Thyroid gland (tissue), 4 donors: ENCODE data around the gene KRT15. TPM values are rescaled to one million over a fixed set of nuclear protein-coding genes. Genes with fewer than 3 reads are reported as not detected.
A peak's percentile ranks its signal among the peaks of the same experiment; 100 is the strongest.

Experiments
- DNase-seq, 2 donors: peaks; one replicate each; pipeline ENCODE4 v3.0.0-alpha.2; 2019
- H3K27ac ChIP-seq, 3 donors: fragments of 200-600 bp; sonication (generic); 1 replicate in 2 of 3; 2 replicates in 1 of 3; pipeline ENCODE4 v1.5.1; 2016 to 2019; ENCODE audit warnings: mild to moderate bottlenecking in 1 of 3, moderate library complexity in 1 of 3
- H3K27me3 ChIP-seq: fragments of 200-600 bp; sonication (generic); one replicate; pipeline ENCODE4 v1.5.1; 2019
- H3K36me3 ChIP-seq, 2 donors: fragments of 200-600 bp; sonication (generic); one replicate each; pipeline ENCODE4 v1.5.1; 2016 to 2019
- H3K4me1 ChIP-seq, 2 donors: fragments of 200-600 bp; sonication (generic); one replicate each; pipeline ENCODE4 v1.5.1; 2017 to 2019
- H3K4me3 ChIP-seq, 3 donors: fragments of 200-600 bp; sonication (generic); replicated peaks in 1 of 3; 1 replicate in 2 of 3; 2 replicates in 1 of 3; pipeline ENCODE4 v1.5.1; 2016; ENCODE audit warnings: mild to moderate bottlenecking in 1 of 3
- H3K9me3 ChIP-seq: fragments of 200-600 bp; sonication (generic); one replicate; pipeline ENCODE4 v1.5.1; 2017
- CTCF ChIP-seq, 6 experiments: fragments of 200-600 bp in 3 of 6; fragments of 450-650 bp in 3 of 6; sonication (generic) in 3 of 6; IDR thresholded peaks; one replicate each; pipeline ENCODE4 v1.5.1; 2016 to 2019; ENCODE audit warnings: antibody characterized with exemption in 6 of 6, mild to moderate bottlenecking in 2 of 6, inconsistent platforms in 1 of 6, moderate library complexity in 1 of 6
- POLR2A ChIP-seq, 2 donors: fragments of 450-650 bp; IDR thresholded peaks; one replicate each; pipeline ENCODE4 v1.6.1; 2017; ENCODE audit warnings: antibody characterized with exemption in 2 of 2, mild to moderate bottlenecking in 2 of 2, moderate library complexity in 1 of 2
- WGBS, 2 donors: methylation state at CpG; one replicate each; pipeline ENCODE4 v1.1.5; 2017; 5-methylcytosine and 5-hydroxymethylcytosine counted together
- intact Hi-C: fragments of 100-400 bp; cut with DNase I; formaldehyde crosslinking; loops from one replicate; pipeline ENCODE4 v1.15.1; 2023
- microRNA-seq: library from miRNA; unstranded; fragments of <30 nt; microRNA quantifications from one replicate; pipeline ENCODE4, GENCODE V29; 2016
- small RNA-seq: library from RNA; depleted of rRNA; stranded (forward); fragments of <200 nt; gene quantifications from one replicate; pipeline ENCODE3, GENCODE V24; 2016
- total RNA-seq, 4 donors: library from RNA; depleted of rRNA; stranded (reverse); fragments of >200 nt; gene quantifications; one replicate each; pipeline ENCODE4 v1.2.3, GENCODE V29; 2016

KRT15 gene
- total RNA-seq, 4 donors from 2014 or later, result 0.93 TPM; not detected in 3

- Histone ChIP-seq H3K27me3 (no peaks in the 10 kb centered on the region), H3K9me3 (no peaks in the 10 kb centered on the region), H3K36me3 (no peaks in the 10 kb centered on the region), H3K4me3 (no peak within 1 kb of the TSS), H3K4me1 (peaks cover 0 to 5% of the 10 kb centered on the region in 2 donors), H3K27ac (no peak within 1 kb of the TSS)
- no peak for TF ChIP-seq CTCF (IDR thresholded peaks at IDR 0.05)
- TF ChIP-seq POLR2A (IDR thresholded peaks at IDR 0.05), result no peak
- WGBS, 2 donors, result 83 to 90% methylated on average over 6 to 14 of the region's 14 CpGs
- intact Hi-C loops, result no loop called here
- no peak for DNase-seq
Observed at GRCh38 chr17:41466988-41467387, 51.7 kb downstream of the KRT15 start, which contains the start of gene KRT32. TSS of gene KRT32 (minus strand) at chr17:41467386. CDS start at chr17:41467325, 61 bp downstream.

GRCh38 chr17:41464682-41465081 is 54.0 kb downstream of the KRT15 start:
- DNase-seq, result peak; percentile 68 to 80
- H3K4me1 ChIP-seq, result peaks cover 0 to 5% of the 10 kb centered on the region in 2 donors
- no peak overlapping the region for H3K4me3 ChIP-seq
- 15 to 38% methylated on average over 6 of the region's 6 CpGs for WGBS, 2 donors
- H3K36me3 ChIP-seq, result no peaks in the 10 kb centered on the region
- TF ChIP-seq POLR2A (IDR thresholded peaks at IDR 0.05), result no peak
- no peak for TF ChIP-seq CTCF (IDR thresholded peaks at IDR 0.05)
- H3K9me3 ChIP-seq, result no peaks in the 10 kb centered on the region
- no peaks in the 10 kb centered on the region for H3K27me3 ChIP-seq
- intact Hi-C loops, result no loop called here
- no peak overlapping the region for H3K27ac ChIP-seq

- WGBS, 2 donors, result 86 to 89% methylated on average over 11 of the region's 11 CpGs
- no peaks in the 10 kb centered on the region for H3K9me3 ChIP-seq
- H3K36me3 ChIP-seq, result no peaks in the 10 kb centered on the region
- no peak for DNase-seq
- peaks cover 0 to 5% of the 10 kb centered on the region in 2 donors for H3K4me1 ChIP-seq
- TF ChIP-seq POLR2A (IDR thresholded peaks at IDR 0.05) (no peak), CTCF (IDR thresholded peaks at IDR 0.05) (no peak)
- no peak overlapping the region for H3K4me3 ChIP-seq
- no peak overlapping the region for H3K27ac ChIP-seq
- H3K27me3 ChIP-seq, result no peaks in the 10 kb centered on the region
- intact Hi-C loops, result no loop called here
Observed at GRCh38 chr17:41464173-41464572, 54.5 kb downstream of the KRT15 start.

GRCh38 chr17:41463746-41464145 is 54.9 kb downstream of the KRT15 start:
- Histone ChIP-seq H3K4me3 (no peak overlapping the region), H3K27ac (no peak overlapping the region), H3K4me1 (peaks cover 0 to 5% of the 10 kb centered on the region in 2 donors), H3K27me3 (no peaks in the 10 kb centered on the region), H3K9me3 (no peaks in the 10 kb centered on the region), H3K36me3 (no peaks in the 10 kb centered on the region)
- intact Hi-C loops, result no loop called here
- DNase-seq, result no peak
- 89 to 93% methylated on average over 2 to 8 of the region's 8 CpGs for WGBS, 2 donors
- TF ChIP-seq CTCF (IDR thresholded peaks at IDR 0.05), result no peak
- no peak for TF ChIP-seq POLR2A (IDR thresholded peaks at IDR 0.05)

Small RNA genes within 50 kb of the gene (microRNA-seq; reads per million reads assigned to microRNA genes)
- not detected for gene MIR6510

Small RNA genes within 50 kb of the gene (small RNA-seq; reads per million reads assigned to genes)
- gene RNU2-32P, result not detected

Other genes with a start within 250 kb of the KRT15 start
- not detected for gene KRTAP9-7, start 243.2 kb downstream of the KRT15 start, total RNA-seq
- not detected for gene KRTAP29-1, start 216.0 kb downstream of the KRT15 start, total RNA-seq
- gene KRTAP16-1, start 209.6 kb downstream of the KRT15 start, total RNA-seq, result not detected
- not detected for gene KRTAP17-1, start 203.2 kb downstream of the KRT15 start, total RNA-seq
- gene KRT33A, start 168.1 kb downstream of the KRT15 start, total RNA-seq, result not detected
- gene KRT33B, start 149.1 kb downstream of the KRT15 start, total RNA-seq, result not detected
- gene KRT34, start 136.6 kb downstream of the KRT15 start, total RNA-seq, result not detected
- gene KRT31, start 121.3 kb downstream of the KRT15 start, total RNA-seq, result not detected
- gene KRT37, start 94.3 kb downstream of the KRT15 start, total RNA-seq, result not detected
- not detected for gene KRT38, start 77.9 kb downstream of the KRT15 start, total RNA-seq
- gene KRT32, start 51.5 kb downstream of the KRT15 start, total RNA-seq, result not detected
- gene KRT35, start 37.7 kb downstream of the KRT15 start, total RNA-seq, result not detected
- gene KRT36, start 29.0 kb downstream of the KRT15 start, total RNA-seq, result not detected
- gene KRT13, start 13.3 kb downstream of the KRT15 start, total RNA-seq, result under 1 TPM in 1 of 4 donors, not detected in 3; 0.83 TPM
- gene KRT19, start 9.4 kb upstream of the KRT15 start, total RNA-seq, result 10 to 100 TPM; 18.3 to 41.4 (median 28.6) TPM
- not detected for gene KRT9, start 53.2 kb upstream of the KRT15 start, total RNA-seq
- gene KRT14, start 68.0 kb upstream of the KRT15 start, total RNA-seq, result 10 to 100 TPM in 1 of 4 donors, under 1 TPM in 1, not detected in 2; 0.22 to 12.4 TPM
- 1 to 10 TPM in 2 of 4 donors, not detected in 2; 1.3 to 2.0 TPM for gene KRT16, start 93.9 kb upstream of the KRT15 start, total RNA-seq
- under 1 TPM in 1 of 4 donors, not detected in 3; 0.56 TPM for gene KRT17, start 105.7 kb upstream of the KRT15 start, total RNA-seq
- 100 to 1,000 TPM; 119 to 171 (median 145) TPM for gene EIF1, start 170.0 kb upstream of the KRT15 start, total RNA-seq
- gene GAST, start 193.4 kb upstream of the KRT15 start, total RNA-seq, result not detected
- 10 to 100 TPM in 1 of 4 donors, 1 to 10 TPM in 2, under 1 TPM in 1; 0.94 to 12.7 (median 1.9) TPM for gene HAP1, start 215.8 kb upstream of the KRT15 start, total RNA-seq